ENCODE results near the gene NEUROD4.
"Not testable (repeated sequence)": the region's sequence is repeated elsewhere in the genome, so short reads cannot be mapped to it uniquely, and the experiment has no call there.

Gene NEUROD4

DNA sequence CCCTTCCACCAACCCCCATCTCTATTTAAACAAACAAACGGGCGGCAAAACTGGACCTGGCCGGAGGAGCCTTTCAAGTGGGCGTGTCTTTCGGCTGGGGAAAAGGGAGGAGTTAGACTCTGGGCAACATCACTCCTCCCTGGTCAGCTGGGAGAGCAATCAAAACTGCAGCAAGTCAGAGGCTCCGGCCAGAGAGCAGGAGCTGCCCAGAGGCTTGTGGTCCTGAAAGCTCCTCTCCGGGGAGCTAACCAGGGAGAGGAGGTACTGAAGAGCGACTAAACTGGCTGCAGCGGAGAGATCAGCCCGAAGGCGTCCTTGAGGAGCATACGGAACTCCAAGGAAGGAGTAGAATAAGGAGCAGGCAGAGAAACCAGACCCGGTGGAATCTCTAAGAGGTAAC lies at the start of gene NEUROD4:
NEUROD4 (plus strand) TSS at position 191 of the 400 bp plus-strand sequence. CDS start 6,466 bp downstream, outside the sequence.
- no peak for DNase-seq

- DNase-seq, result no peak
These were observed 49.0 kb upstream of the NEUROD4 start for GRCh38 chr12:54970741-54971140.

DNA sequence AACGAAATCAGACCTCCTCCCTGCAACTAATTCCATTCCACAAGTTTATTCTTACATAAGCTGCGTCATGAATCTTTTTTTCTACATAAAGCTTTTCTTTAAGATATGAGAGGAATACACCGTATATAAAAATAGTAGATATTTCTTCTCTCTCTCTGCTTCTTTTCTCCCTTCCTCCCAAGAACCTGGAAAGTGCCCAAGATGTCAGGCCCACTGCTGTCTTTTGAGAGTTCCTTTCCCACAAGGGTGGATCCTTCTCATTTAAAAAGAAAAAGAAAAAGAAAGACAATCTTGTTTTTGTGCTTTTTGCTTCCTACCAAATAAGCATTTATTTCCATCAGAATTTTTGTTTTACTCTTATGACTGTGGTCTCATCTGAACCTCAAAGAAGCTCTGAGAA lies 46.2 kb upstream of the NEUROD4 start:
- DNase-seq, result no peak

DNA sequence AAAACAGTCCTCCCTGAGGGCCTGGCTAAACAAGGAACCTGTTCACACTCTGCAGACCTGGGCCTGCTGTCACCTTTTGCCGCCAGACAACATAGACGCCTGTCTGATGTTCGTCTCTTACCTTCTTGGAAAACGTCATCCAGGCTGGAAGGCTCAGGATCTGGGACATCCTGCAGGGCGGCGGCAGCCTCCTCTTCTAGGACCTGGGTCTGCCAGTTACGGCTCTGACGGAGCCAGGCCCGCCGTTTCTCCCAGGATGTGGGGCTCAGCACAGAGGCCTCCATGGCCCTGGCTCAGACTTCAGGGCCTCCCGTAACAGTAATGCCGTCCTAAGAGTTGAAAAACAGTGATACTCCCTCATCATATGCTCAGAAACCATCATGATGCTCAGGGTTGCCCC lies 45.5 kb upstream of the NEUROD4 start:
- no peak for DNase-seq

- DNase-seq, result no peak
These were observed 44.5 kb upstream of the NEUROD4 start for GRCh38 chr12:54975272-54975671.

- DNase-seq, result no peak
These were observed 43.9 kb upstream of the NEUROD4 start for GRCh38 chr12:54975875-54976274.

- DNase-seq, result no peak
These were observed 42.6 kb upstream of the NEUROD4 start for GRCh38 chr12:54977155-54977554.

GRCh38 chr12:54977857-54978256 lies 41.9 kb upstream of the NEUROD4 start:
- no peak for DNase-seq

DNA sequence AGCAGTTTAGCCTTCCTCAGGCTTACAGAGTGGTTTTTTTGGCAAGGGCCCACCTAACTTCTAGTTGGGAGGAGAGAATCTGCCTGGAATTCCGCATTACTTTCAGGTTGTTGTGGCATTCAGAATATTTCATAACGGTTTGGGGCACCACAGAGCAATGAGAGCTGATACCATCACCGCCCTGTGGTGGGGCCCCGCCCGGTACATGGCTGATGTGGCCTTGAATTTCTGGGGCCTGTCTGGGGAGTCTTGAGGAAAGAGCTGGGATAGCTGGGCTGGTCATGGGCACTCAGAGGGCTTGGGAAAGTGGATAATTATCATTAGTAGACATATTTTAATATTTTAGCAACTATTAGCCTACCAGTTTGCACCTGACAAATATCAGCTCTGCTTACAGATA lies 39.4 kb upstream of the NEUROD4 start:
- no peak for DNase-seq

DNA sequence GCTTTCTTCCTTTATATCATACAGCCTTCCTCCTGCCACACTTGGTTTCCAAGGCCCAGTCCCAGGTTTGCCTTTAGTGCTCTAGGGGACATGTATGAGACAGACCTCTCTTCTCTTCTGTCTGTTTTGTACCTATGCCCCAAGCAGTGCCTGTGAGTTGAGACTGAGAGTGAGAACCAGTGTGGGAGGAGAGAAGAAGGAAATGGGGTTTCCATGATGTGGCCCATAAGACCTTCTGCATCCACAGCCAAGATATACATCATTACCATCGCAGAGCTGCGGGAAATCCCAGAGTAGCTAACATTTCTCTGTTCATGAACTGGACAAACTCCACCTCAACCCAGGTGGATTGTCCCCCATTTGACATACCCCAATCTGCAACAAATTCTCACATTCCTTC lies 38.0 kb upstream of the NEUROD4 start:
- no peak for DNase-seq

GRCh38 chr12:54983536-54984101 lies 36.2 kb upstream of the NEUROD4 start:
- DNase-seq, result no peak

GRCh38 chr12:54984658-54985376 lies 35.0 kb upstream of the NEUROD4 start, which contains the start of gene TESPA1:
TESPA1 (minus strand) TSS chr12:54984762; CDS start chr12:54974562, 10,200 bp downstream.
- DNase-seq, result no peak

GRCh38 chr12:54986773-54987172 lies 33.0 kb upstream of the NEUROD4 start:
- not testable (repeated sequence) for DNase-seq

GRCh38 chr12:54987611-54988231 lies 32.1 kb upstream of the NEUROD4 start:
- no peak for DNase-seq

GRCh38 chr12:54988402-54989054 lies 31.2 kb upstream of the NEUROD4 start:
- DNase-seq, result no peak

DNA sequence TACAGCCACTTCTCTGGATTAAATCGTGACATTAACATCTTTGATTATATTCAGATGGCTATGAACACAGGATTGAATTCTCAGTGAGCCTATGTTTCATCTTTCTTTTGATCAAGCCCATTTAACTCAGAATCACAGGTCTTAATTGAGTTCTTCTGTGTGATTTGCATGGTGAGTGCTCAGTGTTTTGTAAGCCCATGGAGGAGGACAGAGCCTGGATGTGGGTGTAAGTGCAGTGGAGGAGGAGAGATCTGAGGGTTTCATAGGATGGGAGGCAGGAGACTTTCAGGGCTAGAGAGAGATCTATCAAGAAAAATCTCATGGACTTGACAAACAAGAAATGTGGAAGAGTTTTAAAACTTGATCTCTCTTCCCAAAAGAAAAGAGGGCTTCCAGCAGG lies 29.9 kb upstream of the NEUROD4 start:
- no peak for DNase-seq

GRCh38 chr12:54991161-54991990 lies 28.4 kb upstream of the NEUROD4 start:
- no peak for DNase-seq

DNA sequence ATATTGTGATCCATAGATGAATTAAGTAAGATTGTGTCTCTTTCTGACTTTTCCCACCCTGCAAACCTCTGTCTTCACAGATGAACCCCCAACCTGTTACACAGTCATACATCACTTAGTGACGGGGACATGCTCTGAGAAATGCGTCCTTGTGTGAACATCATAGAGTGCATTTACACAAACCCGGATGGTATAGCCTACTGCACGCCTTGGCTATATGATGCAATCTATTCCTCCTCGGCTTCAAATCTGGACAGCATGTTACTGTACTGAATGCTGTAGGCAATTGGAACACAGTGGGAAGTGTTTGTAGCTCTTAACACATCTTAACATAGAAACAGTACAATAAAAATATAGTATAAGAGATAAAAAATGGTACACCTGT lies 27.8 kb upstream of the NEUROD4 start:
- no peak for DNase-seq

- DNase-seq, result no peak
These were observed 26.5 kb upstream of the NEUROD4 start for GRCh38 chr12:54993181-54993835.

DNA sequence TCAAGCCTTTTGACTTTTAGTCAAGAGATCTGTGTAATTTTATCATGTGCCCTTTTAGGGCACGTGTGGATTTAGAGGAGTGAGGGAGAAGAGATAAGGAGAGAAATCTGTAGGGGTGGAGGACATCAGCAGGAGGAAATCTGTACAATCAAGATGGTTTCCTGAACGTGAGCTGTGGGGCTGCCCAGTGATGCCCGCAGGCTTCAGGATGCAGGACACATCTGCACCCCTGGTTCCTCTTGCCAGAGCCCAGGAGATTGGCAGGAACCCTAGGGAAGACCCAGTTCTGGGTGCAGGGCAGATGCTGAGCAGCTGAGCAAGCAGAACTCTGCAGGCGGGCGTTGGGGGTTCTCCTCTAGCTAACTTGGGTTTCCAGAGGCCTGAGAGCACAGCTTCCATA lies 23.6 kb upstream of the NEUROD4 start:
- DNase-seq, result no peak

- no peak for DNase-seq
These were observed 21.7 kb upstream of the NEUROD4 start for GRCh38 chr12:54997929-54998522.

- no peak for DNase-seq
These were observed 20.7 kb upstream of the NEUROD4 start for GRCh38 chr12:54998958-54999510.

Measured in NK-92 treated with Interleukin-12 subunit alpha and Interleukin-12 subunit beta, amount 100 ng/mL, for 24 hours (cell line).